Esophagus squamous epithelium (tissue), 4 donors: Measurements from ENCODE around the gene MUCL1.

Experiments
- POLR2A ChIP-seq, 4 donors: fragments of 450-650 bp; IDR thresholded peaks; one replicate each; pipeline ENCODE4 v1.6.1; 2017; ENCODE audit warnings: antibody characterized with exemption in 4 of 4, mild to moderate bottlenecking in 4 of 4, moderate library complexity in 3 of 4
- TF ChIP-seq, protein P1 (sequence below), 6 experiments: fragments of 450-650 bp in 4 of 6; fragments of 200-600 bp in 2 of 6; sonication (generic) in 2 of 6; IDR thresholded peaks; one replicate each; pipeline ENCODE4 v1.5.1; 2016 to 2019; ENCODE audit warnings: antibody characterized with exemption in 6 of 6, mild to moderate bottlenecking in 4 of 6, moderate library complexity in 4 of 6

GRCh38 chr12:54861927-54862326 lies 7.6 kb downstream of the MUCL1 start:
- TF ChIP-seq, protein P1, sequence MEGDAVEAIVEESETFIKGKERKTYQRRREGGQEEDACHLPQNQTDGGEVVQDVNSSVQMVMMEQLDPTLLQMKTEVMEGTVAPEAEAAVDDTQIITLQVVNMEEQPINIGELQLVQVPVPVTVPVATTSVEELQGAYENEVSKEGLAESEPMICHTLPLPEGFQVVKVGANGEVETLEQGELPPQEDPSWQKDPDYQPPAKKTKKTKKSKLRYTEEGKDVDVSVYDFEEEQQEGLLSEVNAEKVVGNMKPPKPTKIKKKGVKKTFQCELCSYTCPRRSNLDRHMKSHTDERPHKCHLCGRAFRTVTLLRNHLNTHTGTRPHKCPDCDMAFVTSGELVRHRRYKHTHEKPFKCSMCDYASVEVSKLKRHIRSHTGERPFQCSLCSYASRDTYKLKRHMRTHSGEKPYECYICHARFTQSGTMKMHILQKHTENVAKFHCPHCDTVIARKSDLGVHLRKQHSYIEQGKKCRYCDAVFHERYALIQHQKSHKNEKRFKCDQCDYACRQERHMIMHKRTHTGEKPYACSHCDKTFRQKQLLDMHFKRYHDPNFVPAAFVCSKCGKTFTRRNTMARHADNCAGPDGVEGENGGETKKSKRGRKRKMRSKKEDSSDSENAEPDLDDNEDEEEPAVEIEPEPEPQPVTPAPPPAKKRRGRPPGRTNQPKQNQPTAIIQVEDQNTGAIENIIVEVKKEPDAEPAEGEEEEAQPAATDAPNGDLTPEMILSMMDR (IDR thresholded peaks at IDR 0.05), result no peak
- no peak for TF ChIP-seq POLR2A (IDR thresholded peaks at IDR 0.05)
